ENCODE data around the gene DUSP22.

DUSP22 gene

GRCh38 chr6:397604-398003 lies 105.3 kb downstream of the DUSP22 start:
- DNase-seq: no peak

- DNase-seq: no peak
Measured at GRCh38 chr6:398065-398464, 105.8 kb downstream of the DUSP22 start.

- no peak for DNase-seq
Measured at GRCh38 chr6:398558-399078, 106.3 kb downstream of the DUSP22 start.

GRCh38 chr6:399785-400534 lies 107.7 kb downstream of the DUSP22 start:
- peak in 2 of 4 experiments; percentile 20 to 24 for DNase-seq

DNA sequence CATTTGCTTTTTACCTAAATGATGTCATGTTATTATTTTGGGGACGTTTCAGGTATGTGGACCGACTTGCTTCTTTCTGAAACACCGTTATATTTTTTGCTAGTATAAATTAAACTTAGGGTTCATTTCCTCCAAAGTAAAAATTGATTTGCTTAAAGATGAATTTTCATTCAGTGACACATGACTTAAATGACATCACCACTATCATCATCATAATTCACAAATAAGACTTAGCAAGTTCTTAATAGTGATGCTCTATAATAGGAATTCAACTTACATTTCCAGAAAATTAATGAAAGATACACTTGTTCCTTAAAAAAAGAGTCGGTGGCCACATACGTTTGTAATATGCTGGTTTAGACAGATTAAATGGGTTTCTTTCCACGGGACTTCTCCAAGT lies 108.5 kb downstream of the DUSP22 start:
- no peak for DNase-seq

All from activated CD4-positive, CD25-positive, alpha-beta regulatory T cell (primary cell).